ENCODE data around the gene AMN. TPM values are rescaled to one million over a fixed set of nuclear protein-coding genes. Genes with fewer than 3 reads are reported as not detected.

AMN gene
- total and polyA plus RNA-seq, 9 of the 15 experiments (the other 6 are each of a cell fraction or from before 2014, with no cell fraction given) = 0.04 to 0.14 TPM; not detected in 7

- TF ChIP-seq ZNF592 (IDR thresholded peaks at IDR 0.05) (no peak), HEY1 (CRISPR knock-in tag; IDR thresholded peaks at IDR 0.05; ENCODE audit: borderline replicate concordance) (no peak), GATAD2A (IDR thresholded peaks at IDR 0.05) (no peak), LARP7 (IDR thresholded peaks at IDR 0.05) (no peak)
Observed at GRCh38 chr14:102882226-102882906, 40.1 kb upstream of the AMN start (continued).

- H4K20me1 ChIP-seq (replicated peaks; ENCODE audit: control insufficient read depth, insufficient read depth, low read length) = no peaks in the 10 kb centered on the region
- in situ Hi-C loops (cut with MboI) = no loop called here
- peaks cover 8% of the 10 kb centered on the region; the same call in 2 of the 3 replicates for H3K36me3 ChIP-seq (ENCODE audit: control insufficient read depth, insufficient read depth, low read length)
- H3K4me1 ChIP-seq (replicated peaks in 1 of 2; ENCODE audit: control insufficient read depth in 2 of 2, insufficient read depth in 2 of 2, low read length in 2 of 2) = no peaks in the 10 kb centered on the region
- no peaks in the 10 kb centered on the region for H3K9me3 ChIP-seq (replicated peaks; ENCODE audit: control insufficient read depth, insufficient read depth, low read depth, low read length)
- H3K27ac ChIP-seq (ENCODE audit: extremely low read depth, low read depth, low read length) = no peak overlapping the region
- H3K9ac ChIP-seq (ENCODE audit: insufficient read depth in 1 of 2, low read depth in 2 of 2, low read length in 2 of 2) = no peak overlapping the region
- TF ChIP-seq RFX5 (IDR thresholded peaks at IDR 0.05; ENCODE audit: low read depth, low read length) = no peak
- no peak for TF ChIP-seq LARP7 (IDR thresholded peaks at IDR 0.05)
- no peak for TF ChIP-seq ZNF140 (CRISPR knock-in tag; IDR thresholded peaks at IDR 0.05)
- TF ChIP-seq ZNF398 (CRISPR knock-in tag; IDR thresholded peaks at IDR 0.05) = no peak
- TF ChIP-seq RBM22 (IDR thresholded peaks at IDR 0.05; ENCODE audit: low read depth, low read length, poor library complexity, severe bottlenecking) = no peak
- no peak for TF ChIP-seq ZC3H8 (IDR thresholded peaks at IDR 0.05)
- TF ChIP-seq E2F6 (IDR thresholded peaks at IDR 0.05; ENCODE audit: borderline replicate concordance in 1 of 2, extremely low read depth in 1 of 2, insufficient read depth in 1 of 2, insufficient read length in 1 of 2, low read depth in 1 of 2, low read length in 1 of 2, poor library complexity in 1 of 2, severe bottlenecking in 1 of 2) = no peak
- no peak for TF ChIP-seq EGR1 (conservative IDR thresholded peaks at IDR 0.05)
- no TSS peak for BruUV-seq (replicated peaks)
- H3K4me2 ChIP-seq (ENCODE audit: insufficient read depth, low read length) = no peak overlapping the region
- intact Hi-C loops (cut with micrococcal nuclease) = no loop called here
- DNase-seq (ENCODE audit: extremely low read depth in 1 of 4, low spot score in 3 of 4) (no peak), FAIRE-seq (no peak), ATAC-seq (no peak)
- H3K79me2 ChIP-seq (ENCODE audit: control insufficient read depth, insufficient read depth, low read length) = no peaks in the 10 kb centered on the region
- H3K27me3 ChIP-seq (ENCODE audit: control insufficient read depth in 2 of 2, insufficient read depth in 2 of 2, low read length in 2 of 2) = no peaks in the 10 kb centered on the region
- H3K4me3 ChIP-seq = no peak overlapping the region
- H3K9me1 ChIP-seq (ENCODE audit: control insufficient read depth, insufficient read depth, low read length) = no peaks in the 10 kb centered on the region
- H2AFZ ChIP-seq (ENCODE audit: low read depth, low read length) = no peak overlapping the region
- ChIA-PET CTCF (ENCODE audit: low intra/inter-chr PET ratio) (no interaction called here), POLR2A (no interaction called here)
- 86% methylated on average over 5 of the region's 5 CpGs for WGBS (ENCODE audit: insufficient coverage, low coverage, missing lambda C conversion rate)
Observed at GRCh38 chr14:102883089-102883541, 39.3 kb upstream of the AMN start.
